DND-41 (cell line): ENCODE data around the gene RFPL1.

Experiments
- ATAC-seq: fragments of 200-7000 bp; cut with Tn5 transposase; 3 replicates; pipeline ENCODE4 v1.9.1; 2021; ENCODE audit warnings: low read depth; ENCODE audit not compliant: insufficient read depth
- DNase-seq: peaks from one replicate; pipeline ENCODE4 v3.0.0-alpha.2; 2020
- H2AFZ ChIP-seq: 2 replicates; pipeline ENCODE4 v1.6.0; 2012; ENCODE audit warnings: low read depth, low read length
- H3K27ac ChIP-seq: 2 replicates; pipeline ENCODE4 v1.5.1; 2012; ENCODE audit warnings: low read length, inconsistent platforms
- H3K27me3 ChIP-seq: fragments of 200-600 bp; sonication (generic); 2 replicates; pipeline ENCODE4 v1.6.0; 2012; ENCODE audit warnings: low read length, mild to moderate bottlenecking, inconsistent platforms; ENCODE audit not compliant: insufficient read depth, poor library complexity
- H3K36me3 ChIP-seq: 2 replicates; pipeline ENCODE4 v1.5.1; 2012; ENCODE audit warnings: low read length, inconsistent platforms; ENCODE audit not compliant: insufficient read depth
- H3K4me1 ChIP-seq: 2 replicates; pipeline ENCODE4 v1.5.1; 2012; ENCODE audit warnings: mild to moderate bottlenecking, low read length; ENCODE audit not compliant: insufficient read depth
- H3K4me2 ChIP-seq: 2 replicates; pipeline ENCODE4 v1.6.0; 2012; ENCODE audit warnings: mild to moderate bottlenecking, moderate library complexity, low read length, inconsistent platforms; ENCODE audit not compliant: insufficient read depth
- H3K4me3 ChIP-seq, 2 experiments: fragments of 200-600 bp in 1 of 2; shearing (Covaris generic) in 1 of 2; 2 replicates each; pipeline ENCODE4 v1.5.1; 2012 to 2016; ENCODE audit warnings: inconsistent platforms in 2 of 2, low read length in 2 of 2, mild to moderate bottlenecking in 2 of 2, low read depth in 1 of 2, moderate library complexity in 1 of 2
- H3K79me2 ChIP-seq: 2 replicates; pipeline ENCODE4 v1.6.0; 2012; ENCODE audit warnings: low read length, inconsistent platforms; ENCODE audit not compliant: insufficient read depth
- H3K9ac ChIP-seq: 2 replicates; pipeline ENCODE4 v1.6.0; 2012; ENCODE audit warnings: low read depth, mild to moderate bottlenecking, inconsistent platforms, low read length, moderate library complexity
- H3K9me3 ChIP-seq: 2 replicates; pipeline ENCODE4 v1.5.1; 2012; ENCODE audit warnings: low read length, moderate library complexity, mild to moderate bottlenecking, inconsistent platforms; ENCODE audit not compliant: insufficient read depth, severe bottlenecking
- H4K20me1 ChIP-seq: 2 replicates; pipeline ENCODE4 v1.6.0; 2012; ENCODE audit warnings: low read length; ENCODE audit not compliant: insufficient read depth
- EZH2 ChIP-seq: IDR thresholded peaks from 3 replicates; pipeline ENCODE4 v1.6.1; 2012; ENCODE audit warnings: borderline replicate concordance, low read depth, mild to moderate bottlenecking, moderate library complexity, low read length, inconsistent platforms; ENCODE audit not compliant: severe bottlenecking
- TF ChIP-seq, protein P1 (sequence below): IDR thresholded peaks from 2 replicates; pipeline ENCODE4 v1.5.1; 2012; ENCODE audit warnings: borderline replicate concordance, low read length, moderate library complexity, mild to moderate bottlenecking; ENCODE audit not compliant: poor library complexity, severe bottlenecking; ENCODE audit errors: extremely low read depth

RFPL1 gene

DNA sequence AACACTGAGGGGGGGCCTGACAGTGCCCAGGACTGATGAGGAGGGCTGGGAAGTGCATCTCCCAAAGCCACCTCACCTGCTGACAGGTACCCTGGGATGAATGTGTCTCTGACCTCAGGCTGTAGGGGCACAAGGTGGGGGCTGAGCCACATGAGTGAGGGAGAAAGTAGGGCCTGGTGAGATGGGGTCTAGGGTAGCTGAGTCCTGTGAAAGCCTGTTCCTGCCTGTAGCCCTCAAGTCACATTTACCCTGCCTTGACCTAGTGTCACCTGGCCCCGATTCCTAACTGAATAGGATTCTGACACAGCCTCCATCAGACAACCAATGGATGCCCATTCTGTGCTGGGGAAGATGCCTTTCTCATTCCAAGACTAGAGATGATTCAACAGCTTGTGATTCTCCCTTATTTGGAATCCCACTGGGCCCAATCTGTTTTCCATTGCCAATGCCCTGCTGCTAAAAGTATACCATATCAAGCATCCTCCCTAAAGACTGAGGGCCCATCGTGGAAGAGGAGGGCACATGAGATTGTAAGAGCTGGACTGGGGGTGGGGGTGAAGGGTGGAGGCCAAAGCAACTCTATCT lies 11.1 kb upstream of the RFPL1 start:
- H3K36me3 ChIP-seq, result no peaks in the 10 kb centered on the region
- no peak overlapping the region for H2AFZ ChIP-seq
- ATAC-seq (no peak), DNase-seq (no peak)
- peaks cover 14% of the 10 kb centered on the region for H3K27me3 ChIP-seq
- TF ChIP-seq, protein P1, sequence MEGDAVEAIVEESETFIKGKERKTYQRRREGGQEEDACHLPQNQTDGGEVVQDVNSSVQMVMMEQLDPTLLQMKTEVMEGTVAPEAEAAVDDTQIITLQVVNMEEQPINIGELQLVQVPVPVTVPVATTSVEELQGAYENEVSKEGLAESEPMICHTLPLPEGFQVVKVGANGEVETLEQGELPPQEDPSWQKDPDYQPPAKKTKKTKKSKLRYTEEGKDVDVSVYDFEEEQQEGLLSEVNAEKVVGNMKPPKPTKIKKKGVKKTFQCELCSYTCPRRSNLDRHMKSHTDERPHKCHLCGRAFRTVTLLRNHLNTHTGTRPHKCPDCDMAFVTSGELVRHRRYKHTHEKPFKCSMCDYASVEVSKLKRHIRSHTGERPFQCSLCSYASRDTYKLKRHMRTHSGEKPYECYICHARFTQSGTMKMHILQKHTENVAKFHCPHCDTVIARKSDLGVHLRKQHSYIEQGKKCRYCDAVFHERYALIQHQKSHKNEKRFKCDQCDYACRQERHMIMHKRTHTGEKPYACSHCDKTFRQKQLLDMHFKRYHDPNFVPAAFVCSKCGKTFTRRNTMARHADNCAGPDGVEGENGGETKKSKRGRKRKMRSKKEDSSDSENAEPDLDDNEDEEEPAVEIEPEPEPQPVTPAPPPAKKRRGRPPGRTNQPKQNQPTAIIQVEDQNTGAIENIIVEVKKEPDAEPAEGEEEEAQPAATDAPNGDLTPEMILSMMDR, result no peak
- no peak for TF ChIP-seq EZH2
- no peak overlapping the region for H3K27ac ChIP-seq
- H4K20me1 ChIP-seq, result no peaks in the 10 kb centered on the region
- no peaks in the 10 kb centered on the region for H3K79me2 ChIP-seq
- H3K4me3 ChIP-seq, result no peak overlapping the region
- no peaks in the 10 kb centered on the region for H3K4me1 ChIP-seq
- H3K9ac ChIP-seq, result no peak overlapping the region
- H3K4me2 ChIP-seq, result no peak overlapping the region
- H3K9me3 ChIP-seq, result no peaks in the 10 kb centered on the region

DNA sequence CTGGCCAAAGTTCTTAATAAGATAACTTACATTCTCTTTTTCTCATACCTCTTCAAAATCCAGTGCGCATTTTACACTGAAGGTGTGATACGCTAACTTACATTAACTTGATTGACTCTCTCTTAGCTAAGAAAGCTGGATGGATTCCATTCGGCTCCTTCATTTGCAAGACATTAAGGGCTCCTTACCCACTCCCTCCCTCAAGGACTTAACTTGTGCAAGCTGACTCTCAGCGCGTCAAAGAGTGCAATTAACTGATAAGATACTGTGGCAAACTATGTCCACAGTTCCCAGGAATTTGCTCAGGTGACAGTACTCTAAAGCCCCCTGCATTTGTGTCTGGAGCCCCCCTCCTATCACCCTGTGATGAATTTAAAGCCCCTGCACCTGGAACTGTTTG lies 6.4 kb upstream of the RFPL1 start:
- no peak overlapping the region for H3K4me2 ChIP-seq
- TF ChIP-seq, protein P1, result no peak
- no peak for TF ChIP-seq EZH2
- H3K27ac ChIP-seq, result no peak overlapping the region
- no peak overlapping the region for H3K4me3 ChIP-seq
- no peaks in the 10 kb centered on the region for H3K36me3 ChIP-seq
- H3K9ac ChIP-seq, result no peak overlapping the region
- peaks cover 14% of the 10 kb centered on the region for H3K27me3 ChIP-seq
- ATAC-seq (no peak), DNase-seq (no peak)
- H2AFZ ChIP-seq, result no peak overlapping the region
- H3K9me3 ChIP-seq, result no peaks in the 10 kb centered on the region
- no peaks in the 10 kb centered on the region for H3K4me1 ChIP-seq
- H3K79me2 ChIP-seq, result no peaks in the 10 kb centered on the region
- no peaks in the 10 kb centered on the region for H4K20me1 ChIP-seq

DNA sequence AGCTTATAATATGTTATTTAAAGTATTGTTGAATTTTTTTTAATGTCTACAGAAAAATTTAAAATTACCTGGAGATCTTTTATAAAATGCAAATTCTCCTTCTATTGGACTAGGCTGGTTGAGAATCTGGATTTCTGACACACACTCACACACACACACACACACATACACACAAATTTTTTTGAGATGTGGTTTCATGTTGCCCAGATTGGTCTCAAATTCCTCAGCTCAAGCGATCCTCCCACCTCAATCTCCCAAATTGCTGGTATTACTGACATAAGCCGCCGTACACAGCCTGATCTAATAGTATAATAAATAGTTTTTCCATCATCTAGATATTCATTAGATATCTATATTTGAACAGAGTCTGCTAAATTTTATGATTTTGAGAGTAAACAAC lies 4.5 kb upstream of the RFPL1 start:
- Histone ChIP-seq H3K27ac (no peak overlapping the region), H3K27me3 (peaks cover 12% of the 10 kb centered on the region), H3K4me1 (no peaks in the 10 kb centered on the region), H3K9me3 (no peaks in the 10 kb centered on the region), H4K20me1 (no peaks in the 10 kb centered on the region), H2AFZ (no peak overlapping the region), H3K9ac (no peak overlapping the region), H3K4me3 (no peak overlapping the region), H3K4me2 (no peak overlapping the region), H3K36me3 (no peaks in the 10 kb centered on the region), H3K79me2 (no peaks in the 10 kb centered on the region)
- ATAC-seq (no peak), DNase-seq (no peak)
- TF ChIP-seq, protein P1, result no peak
- TF ChIP-seq EZH2, result no peak
